PC-3 (cell line): ENCODE measurements around the gene ARHGAP9.

ENCODE experiments used
- EZH2 ChIP-seq: fragments of 300-600 bp; sonication (generic); IDR thresholded peaks from one replicate; pipeline ENCODE4 v1.6.1; 2017; ENCODE audit warnings: antibody characterized with exemption, mild to moderate bottlenecking, low read length; ENCODE audit not compliant: unreplicated experiment
- EZH2phosphoT487 ChIP-seq: fragments of 300-600 bp; sonication (generic); IDR thresholded peaks from 2 replicates; pipeline ENCODE4 v1.6.1; 2018; ENCODE audit warnings: mild to moderate bottlenecking, antibody characterized with exemption, low read length, borderline replicate concordance
- TF ChIP-seq, protein P1 (sequence below): fragments of 300-600 bp; sonication (generic); conservative IDR thresholded peaks from 2 replicates; pipeline ENCODE4 v1.5.1; 2017; ENCODE audit warnings: antibody characterized with exemption, low read depth, mild to moderate bottlenecking, low read length

DNA sequence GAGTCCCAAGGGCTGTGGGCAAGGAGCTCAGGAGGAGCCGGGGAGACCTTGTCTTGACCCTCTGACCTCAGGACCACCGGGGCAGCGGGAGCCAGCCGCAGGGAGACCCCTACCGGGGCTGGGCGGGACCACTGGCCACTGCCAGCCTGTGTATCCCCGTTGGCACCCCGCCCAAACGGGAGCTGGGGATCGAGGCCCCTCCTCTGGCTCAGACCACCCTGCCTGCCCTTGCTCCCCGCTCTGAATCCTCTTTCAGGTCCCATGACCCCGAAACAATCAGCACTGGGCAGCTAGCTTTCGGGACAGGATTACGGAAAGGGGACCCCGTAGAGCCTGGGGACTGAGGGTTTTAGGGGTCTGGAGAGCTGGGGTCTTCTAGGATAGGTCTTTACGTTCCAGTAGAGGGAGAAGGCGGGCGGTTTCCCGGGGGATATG, 18.8 kb downstream of the ARHGAP9 start:
- no peak for TF ChIP-seq EZH2
- TF ChIP-seq, protein P1, sequence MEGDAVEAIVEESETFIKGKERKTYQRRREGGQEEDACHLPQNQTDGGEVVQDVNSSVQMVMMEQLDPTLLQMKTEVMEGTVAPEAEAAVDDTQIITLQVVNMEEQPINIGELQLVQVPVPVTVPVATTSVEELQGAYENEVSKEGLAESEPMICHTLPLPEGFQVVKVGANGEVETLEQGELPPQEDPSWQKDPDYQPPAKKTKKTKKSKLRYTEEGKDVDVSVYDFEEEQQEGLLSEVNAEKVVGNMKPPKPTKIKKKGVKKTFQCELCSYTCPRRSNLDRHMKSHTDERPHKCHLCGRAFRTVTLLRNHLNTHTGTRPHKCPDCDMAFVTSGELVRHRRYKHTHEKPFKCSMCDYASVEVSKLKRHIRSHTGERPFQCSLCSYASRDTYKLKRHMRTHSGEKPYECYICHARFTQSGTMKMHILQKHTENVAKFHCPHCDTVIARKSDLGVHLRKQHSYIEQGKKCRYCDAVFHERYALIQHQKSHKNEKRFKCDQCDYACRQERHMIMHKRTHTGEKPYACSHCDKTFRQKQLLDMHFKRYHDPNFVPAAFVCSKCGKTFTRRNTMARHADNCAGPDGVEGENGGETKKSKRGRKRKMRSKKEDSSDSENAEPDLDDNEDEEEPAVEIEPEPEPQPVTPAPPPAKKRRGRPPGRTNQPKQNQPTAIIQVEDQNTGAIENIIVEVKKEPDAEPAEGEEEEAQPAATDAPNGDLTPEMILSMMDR: no peak
- TF ChIP-seq EZH2phosphoT487: no peak
